ENCODE data around the gene ATG4C.

GRCh38 chr1:62877579-62877978 is 93.6 kb downstream of the ATG4C start:
- TF ChIP-seq CTCF (IDR thresholded peaks at IDR 0.05): no peak
- no peak for TF ChIP-seq POLR2A (IDR thresholded peaks at IDR 0.05)

Data from esophagus squamous epithelium (tissue), 4 donors.